ENCODE results near the gene SPRN.

Gene SPRN

DNA sequence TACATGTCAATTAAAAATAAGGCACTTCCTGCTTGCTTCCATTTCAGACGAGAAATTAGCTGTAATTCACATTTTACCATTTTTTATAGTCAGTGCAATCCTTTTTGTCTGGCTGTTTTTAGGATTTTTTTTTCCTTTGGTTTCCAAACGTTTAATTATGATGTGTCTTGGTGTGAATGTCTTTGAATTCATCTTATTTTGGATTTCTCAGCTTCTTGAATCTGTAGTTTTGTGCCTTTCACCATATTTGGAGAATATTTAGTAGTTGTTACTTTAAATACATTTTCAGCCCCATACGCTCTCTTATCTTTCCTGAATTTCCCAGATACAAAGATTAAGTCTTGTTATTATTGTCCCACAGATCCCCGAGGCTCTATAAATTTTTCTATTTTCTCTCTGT is 26.9 kb upstream of the SPRN start:
- Histone ChIP-seq H3K4me3 (ENCODE audit: low read length, poor library complexity, severe bottlenecking) (no peak overlapping the region), H2AFZ (ENCODE audit: low read length) (no peak overlapping the region), H3F3A (ENCODE audit: low read depth) (no peaks in the 10 kb centered on the region), H3K27me3 (ENCODE audit: insufficient read depth, low read length, poor library complexity, severe bottlenecking) (peaks cover 5% of the 10 kb centered on the region), H3K9ac (ENCODE audit: low read depth, low read length, poor library complexity, severe bottlenecking) (no peak overlapping the region), H3K9me3 (ENCODE audit: insufficient read depth, low read depth, low read length) (peaks cover 15% of the 10 kb centered on the region; the same call in 1 of the 2 replicates), H3K9me2 (replicated peaks; ENCODE audit: low read depth, low read length) (no peaks in the 10 kb centered on the region), H3K79me2 (ENCODE audit: insufficient read depth, low read length) (peaks cover 26% of the 10 kb centered on the region), H3K4me1 (ENCODE audit: insufficient read depth, low read length, poor library complexity, severe bottlenecking) (peaks cover 21% of the 10 kb centered on the region), H3K36me3 (ENCODE audit: insufficient read depth, low read length) (no peaks in the 10 kb centered on the region), H4K20me1 (ENCODE audit: insufficient read depth, low read length, poor library complexity, severe bottlenecking) (peaks cover 6% of the 10 kb centered on the region), H3K4me2 (ENCODE audit: low read depth, low read length, poor library complexity, severe bottlenecking) (no peak overlapping the region)
- TF ChIP-seq EZH2phosphoT487 (IDR thresholded peaks at IDR 0.05; ENCODE audit: borderline replicate concordance) = no peak
- TF ChIP-seq, protein P1, sequence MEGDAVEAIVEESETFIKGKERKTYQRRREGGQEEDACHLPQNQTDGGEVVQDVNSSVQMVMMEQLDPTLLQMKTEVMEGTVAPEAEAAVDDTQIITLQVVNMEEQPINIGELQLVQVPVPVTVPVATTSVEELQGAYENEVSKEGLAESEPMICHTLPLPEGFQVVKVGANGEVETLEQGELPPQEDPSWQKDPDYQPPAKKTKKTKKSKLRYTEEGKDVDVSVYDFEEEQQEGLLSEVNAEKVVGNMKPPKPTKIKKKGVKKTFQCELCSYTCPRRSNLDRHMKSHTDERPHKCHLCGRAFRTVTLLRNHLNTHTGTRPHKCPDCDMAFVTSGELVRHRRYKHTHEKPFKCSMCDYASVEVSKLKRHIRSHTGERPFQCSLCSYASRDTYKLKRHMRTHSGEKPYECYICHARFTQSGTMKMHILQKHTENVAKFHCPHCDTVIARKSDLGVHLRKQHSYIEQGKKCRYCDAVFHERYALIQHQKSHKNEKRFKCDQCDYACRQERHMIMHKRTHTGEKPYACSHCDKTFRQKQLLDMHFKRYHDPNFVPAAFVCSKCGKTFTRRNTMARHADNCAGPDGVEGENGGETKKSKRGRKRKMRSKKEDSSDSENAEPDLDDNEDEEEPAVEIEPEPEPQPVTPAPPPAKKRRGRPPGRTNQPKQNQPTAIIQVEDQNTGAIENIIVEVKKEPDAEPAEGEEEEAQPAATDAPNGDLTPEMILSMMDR (conservative IDR thresholded peaks at IDR 0.05; ENCODE audit: low read length) = no peak

DNA sequence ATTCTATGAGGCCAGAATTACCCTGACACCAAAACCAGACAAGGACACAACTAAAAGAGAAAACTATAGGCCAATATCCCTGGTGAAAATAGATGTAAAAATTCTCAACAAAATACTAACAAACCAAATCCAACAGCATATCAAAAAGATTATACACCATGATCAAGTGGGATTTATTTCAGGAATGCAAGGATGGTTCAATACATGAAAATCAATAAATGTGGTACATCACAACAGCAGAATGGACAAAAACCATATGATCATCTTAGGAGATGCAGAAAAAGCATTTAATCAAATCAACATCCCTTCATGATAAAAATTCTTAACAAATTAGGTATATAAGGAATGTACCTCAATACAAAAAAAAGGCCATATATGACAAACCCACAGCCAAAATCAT is 23.7 kb upstream of the SPRN start:
- Histone ChIP-seq H3K9me2 (replicated peaks; ENCODE audit: low read depth, low read length) (no peaks in the 10 kb centered on the region), H3K9ac (ENCODE audit: low read depth, low read length, poor library complexity, severe bottlenecking) (no peak overlapping the region), H3K79me2 (ENCODE audit: insufficient read depth, low read length) (no peaks in the 10 kb centered on the region), H2AFZ (ENCODE audit: low read length) (no peak overlapping the region), H3K27me3 (ENCODE audit: insufficient read depth, low read length, poor library complexity, severe bottlenecking) (peaks cover 5% of the 10 kb centered on the region), H3K9me3 (ENCODE audit: insufficient read depth, low read depth, low read length) (peaks cover 15% of the 10 kb centered on the region; the same call in 1 of the 2 replicates), H3K36me3 (ENCODE audit: insufficient read depth, low read length) (no peaks in the 10 kb centered on the region), H3K4me2 (ENCODE audit: low read depth, low read length, poor library complexity, severe bottlenecking) (no peak overlapping the region), H3K4me1 (ENCODE audit: insufficient read depth, low read length, poor library complexity, severe bottlenecking) (peaks cover 8% of the 10 kb centered on the region), H4K20me1 (ENCODE audit: insufficient read depth, low read length, poor library complexity, severe bottlenecking) (no peaks in the 10 kb centered on the region), H3K4me3 (ENCODE audit: low read length, poor library complexity, severe bottlenecking) (no peak overlapping the region), H3F3A (ENCODE audit: low read depth) (no peaks in the 10 kb centered on the region)
- TF ChIP-seq EZH2phosphoT487 (IDR thresholded peaks at IDR 0.05; ENCODE audit: borderline replicate concordance) = no peak
- TF ChIP-seq, protein P1 (conservative IDR thresholded peaks at IDR 0.05; ENCODE audit: low read length) = no peak

DNA sequence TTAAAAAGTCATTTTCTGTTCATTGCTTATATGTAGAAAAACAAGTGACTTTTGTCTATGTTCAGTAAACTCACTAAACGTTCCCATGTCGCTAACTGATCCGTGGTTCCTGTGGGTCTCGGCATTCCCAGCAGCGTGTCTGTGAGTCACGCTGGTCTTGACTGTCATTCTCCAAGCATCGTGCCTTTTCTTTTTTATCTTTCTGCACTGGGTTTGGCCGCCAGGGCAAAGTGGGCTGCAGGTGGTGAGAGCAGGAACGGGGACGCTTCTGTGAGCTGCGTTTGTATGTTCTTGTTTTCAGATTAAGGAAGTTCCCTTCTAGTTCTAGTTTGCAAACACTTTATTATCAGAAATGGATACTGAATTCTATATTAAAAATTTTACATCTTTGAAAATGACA is 22.6 kb upstream of the SPRN start:
- Histone ChIP-seq H2AFZ (ENCODE audit: low read length) (no peak overlapping the region), H3K79me2 (ENCODE audit: insufficient read depth, low read length) (no peaks in the 10 kb centered on the region), H3K4me2 (ENCODE audit: low read depth, low read length, poor library complexity, severe bottlenecking) (no peak overlapping the region), H4K20me1 (ENCODE audit: insufficient read depth, low read length, poor library complexity, severe bottlenecking) (no peaks in the 10 kb centered on the region), H3K4me3 (ENCODE audit: low read length, poor library complexity, severe bottlenecking) (no peak overlapping the region), H3F3A (ENCODE audit: low read depth) (no peaks in the 10 kb centered on the region), H3K9me3 (ENCODE audit: insufficient read depth, low read depth, low read length) (peaks cover 15% of the 10 kb centered on the region; the same call in 1 of the 2 replicates), H3K36me3 (ENCODE audit: insufficient read depth, low read length) (no peaks in the 10 kb centered on the region), H3K27me3 (ENCODE audit: insufficient read depth, low read length, poor library complexity, severe bottlenecking) (peaks cover 5% of the 10 kb centered on the region), H3K9ac (ENCODE audit: low read depth, low read length, poor library complexity, severe bottlenecking) (no peak overlapping the region), H3K4me1 (ENCODE audit: insufficient read depth, low read length, poor library complexity, severe bottlenecking) (peaks cover 16% of the 10 kb centered on the region), H3K9me2 (replicated peaks; ENCODE audit: low read depth, low read length) (no peaks in the 10 kb centered on the region)
- no peak for TF ChIP-seq EZH2phosphoT487 (IDR thresholded peaks at IDR 0.05; ENCODE audit: borderline replicate concordance)
- TF ChIP-seq, protein P1 (conservative IDR thresholded peaks at IDR 0.05; ENCODE audit: low read length) = no peak
